GM18511 (cell line): ENCODE results near the gene ZSCAN10.
A peak's percentile ranks its signal among the peaks of the same experiment; 100 is the strongest.

Source experiments
- ATAC-seq: cut with Tn5 transposase; IDR thresholded peaks from one replicate; pipeline ENCODE4 v1.9.1; 2021; ENCODE audit warnings: mild to moderate bottlenecking, moderate library complexity; ENCODE audit not compliant: unreplicated experiment

The ZSCAN10 gene

GRCh38 chr16:3112058-3112880, 13.2 kb upstream of the ZSCAN10 start, which contains the start of gene ZNF205:
Gene ZNF205 (plus strand): TSS chr16:3112586. CDS start chr16:3113431, 845 bp downstream.
- no peak for ATAC-seq

GRCh38 chr16:3106205-3106928, 7.3 kb upstream of the ZSCAN10 start:
- peak; percentile 86 for ATAC-seq

GRCh38 chr16:3101841-3102470, 2.9 kb upstream of the ZSCAN10 start:
- ATAC-seq = no peak

GRCh38 chr16:3101018-3101840, 2.1 kb upstream of the ZSCAN10 start:
- ATAC-seq = no peak

GRCh38 chr16:3099732-3100499, 822 bp upstream of the ZSCAN10 start:
- ATAC-seq = peak; percentile 77

GRCh38 chr16:3099395-3099731, 269 bp upstream of the ZSCAN10 start:
- no peak for ATAC-seq

- no peak for ATAC-seq
Observed at GRCh38 chr16:3097266-3097665, 1.8 kb downstream of the ZSCAN10 start.

GRCh38 chr16:3096362-3096761, 2.7 kb downstream of the ZSCAN10 start:
- no peak for ATAC-seq

- ATAC-seq = peak; percentile 73
Observed at GRCh38 chr16:3095869-3096268, 3.2 kb downstream of the ZSCAN10 start.

- no peak for ATAC-seq
Observed at GRCh38 chr16:3094289-3095027, 4.6 kb downstream of the ZSCAN10 start.

GRCh38 chr16:3092501-3092941, 6.6 kb downstream of the ZSCAN10 start:
- no peak for ATAC-seq

- ATAC-seq = no peak
Observed at GRCh38 chr16:3091551-3091950, 7.5 kb downstream of the ZSCAN10 start.

GRCh38 chr16:3089717-3090592, 9.1 kb downstream of the ZSCAN10 start:
- no peak for ATAC-seq

- ATAC-seq = no peak
Observed at GRCh38 chr16:3088925-3089716, 10.0 kb downstream of the ZSCAN10 start.

- ATAC-seq = no peak
Observed at GRCh38 chr16:3088450-3088849, 10.6 kb downstream of the ZSCAN10 start.

- no peak for ATAC-seq
Observed at GRCh38 chr16:3087243-3088235, 11.6 kb downstream of the ZSCAN10 start.
